Activated CD8-positive, alpha-beta memory T cell treated with anti-CD3 and anti-CD28 coated beads for 24 hours (primary cell): ENCODE data around the gene TRIP4.
"Not testable (repeated sequence)": the region's sequence is repeated elsewhere in the genome, so short reads cannot be mapped to it uniquely, and the experiment has no call there.

Source experiments
- DNase-seq: peaks from one replicate; pipeline ENCODE4 v3.0.0-alpha.2; 2020

TRIP4 gene

DNA sequence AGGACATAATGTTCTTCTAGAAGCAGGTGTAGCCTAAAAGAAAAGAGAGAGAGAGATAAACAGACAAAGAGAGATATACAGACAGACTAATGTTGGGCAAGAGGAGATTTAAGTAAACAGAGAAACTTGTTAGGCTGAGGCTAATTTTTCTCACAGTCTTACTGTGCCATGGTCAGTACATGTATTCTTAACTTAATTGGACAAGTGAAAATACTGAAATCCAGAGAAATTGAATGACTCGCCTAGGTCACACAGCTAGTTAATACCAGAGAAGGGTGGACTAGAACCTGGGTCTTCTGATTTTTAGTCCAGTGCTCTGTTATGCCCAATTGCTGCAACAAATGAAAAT lies 66.0 kb downstream of the TRIP4 start:
- no peak for DNase-seq

DNA sequence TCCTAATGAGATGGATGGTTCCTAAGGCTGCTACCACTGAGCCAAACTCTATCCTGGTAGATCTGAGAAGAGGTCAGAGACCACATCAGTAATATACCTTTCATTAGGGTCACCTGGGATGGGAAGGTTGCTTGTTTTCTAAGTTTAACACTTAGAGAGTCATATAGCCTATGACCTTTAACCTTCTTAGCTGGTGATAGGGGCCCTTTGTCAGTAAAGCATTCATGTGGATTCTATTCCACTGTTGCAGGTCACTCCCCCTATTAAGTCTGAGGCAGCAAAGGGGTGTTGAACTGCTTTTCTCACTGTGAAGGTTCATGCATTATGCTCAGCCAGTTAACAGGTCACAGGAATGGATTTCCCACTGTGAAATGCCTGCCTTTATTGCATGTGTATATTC lies 66.6 kb downstream of the TRIP4 start:
- no peak for DNase-seq

DNA sequence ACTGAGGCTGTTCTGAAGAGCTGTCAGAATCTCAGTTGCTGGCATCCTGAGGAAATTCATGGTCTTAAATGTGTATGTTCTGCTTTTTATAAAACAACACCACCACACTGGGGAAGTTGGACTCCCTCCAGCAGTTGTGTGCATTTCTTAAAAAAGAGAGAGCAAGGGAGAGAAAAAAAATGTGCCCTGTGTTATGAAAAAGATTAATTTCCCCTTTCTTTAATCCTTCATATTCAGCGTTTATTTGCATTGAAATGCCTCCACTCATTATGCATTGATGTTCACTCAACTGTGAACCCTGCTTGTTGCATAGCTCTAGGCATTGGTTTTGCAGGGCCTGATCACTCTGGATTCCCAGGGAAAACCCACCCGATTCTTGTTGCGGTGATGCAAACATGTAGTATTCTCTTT lies 68.3 kb downstream of the TRIP4 start:
- DNase-seq, result no peak

- no peak for DNase-seq
Observed at GRCh38 chr15:64456634-64457108, 69.0 kb downstream of the TRIP4 start.

- no peak for DNase-seq
Observed at GRCh38 chr15:64459066-64459781, 71.6 kb downstream of the TRIP4 start.

DNA sequence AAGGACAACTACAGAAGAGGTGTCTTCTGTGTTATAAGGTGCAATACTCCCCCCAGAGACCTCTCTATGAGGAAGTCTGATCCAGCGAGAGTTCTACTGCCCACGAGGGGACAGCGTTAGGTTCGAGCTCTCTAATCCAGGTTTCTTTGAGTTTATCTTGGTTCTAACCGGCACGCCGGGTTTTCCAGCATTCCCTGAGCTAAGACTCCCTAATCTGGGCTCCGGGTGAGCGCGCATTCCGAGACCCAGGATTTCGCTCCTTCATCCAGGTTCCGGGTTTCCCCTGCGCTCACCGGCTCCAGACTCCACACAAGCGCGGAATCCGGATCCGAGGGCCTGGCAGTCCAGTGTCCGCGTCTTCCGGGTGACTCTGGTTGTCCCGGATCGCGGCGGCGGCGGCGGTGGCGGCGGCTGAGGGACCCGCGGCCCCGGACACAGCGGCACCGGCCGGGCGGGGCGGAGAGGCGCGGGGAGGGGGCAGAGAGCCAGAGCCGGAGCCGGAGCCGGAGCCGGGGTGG lies 72.6 kb downstream of the TRIP4 start, which contains the start of gene ZNF609:
TSS of gene ZNF609 (plus strand) at position 373 of the 518 bp plus-strand sequence. CDS start 38,842 bp downstream, outside the sequence.
- peak; percentile 99 for DNase-seq

DNA sequence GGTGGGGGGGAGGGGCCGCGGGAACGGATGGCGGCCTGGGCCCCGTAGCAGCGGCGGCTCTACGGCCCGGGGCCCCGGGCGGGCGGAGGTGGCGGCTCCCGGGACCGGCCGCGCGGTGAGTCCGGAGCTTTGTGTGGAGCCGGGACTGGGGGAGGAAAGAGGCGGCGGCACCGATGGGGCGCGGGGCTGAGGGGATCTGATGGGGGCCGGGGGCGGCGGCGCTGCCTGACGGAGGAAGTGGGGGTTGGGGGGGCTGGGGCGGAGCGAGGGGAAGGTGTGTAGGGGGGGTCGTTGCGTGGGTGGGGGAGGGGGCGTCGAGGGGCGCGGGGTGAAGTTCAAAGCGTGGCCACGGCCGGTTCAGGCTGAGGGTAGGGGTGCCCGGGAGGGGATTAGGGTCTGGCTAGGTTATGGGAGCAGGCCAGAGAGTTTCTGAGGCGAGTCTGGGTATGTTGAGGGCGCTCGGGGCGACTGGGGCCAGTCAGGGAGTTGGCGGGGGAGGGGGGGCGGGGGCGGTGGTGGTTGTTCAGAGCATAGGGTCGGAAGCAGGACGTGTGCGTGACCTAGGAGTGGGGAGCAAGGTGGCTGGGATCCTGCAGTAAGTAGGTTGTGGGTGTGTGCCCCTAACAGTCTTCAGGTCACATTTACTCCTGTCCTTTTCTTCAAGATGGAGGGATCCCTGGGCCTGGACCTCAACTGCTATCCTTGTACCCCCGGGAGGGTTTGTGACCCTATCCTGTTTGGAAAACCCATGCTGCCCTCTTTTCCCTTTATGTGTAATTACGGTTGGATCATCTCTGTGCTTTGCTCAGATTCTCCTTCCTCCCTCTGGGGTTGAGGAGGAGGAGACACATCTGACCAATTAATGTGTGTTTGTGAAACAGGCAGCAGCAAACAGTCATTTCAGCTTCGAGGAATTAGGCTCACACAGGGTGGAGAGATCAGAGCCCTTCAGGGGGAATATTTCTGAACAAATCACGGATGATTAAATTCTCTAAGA lies 73.4 kb downstream of the TRIP4 start:
- peak; percentile 76 for DNase-seq

DNA sequence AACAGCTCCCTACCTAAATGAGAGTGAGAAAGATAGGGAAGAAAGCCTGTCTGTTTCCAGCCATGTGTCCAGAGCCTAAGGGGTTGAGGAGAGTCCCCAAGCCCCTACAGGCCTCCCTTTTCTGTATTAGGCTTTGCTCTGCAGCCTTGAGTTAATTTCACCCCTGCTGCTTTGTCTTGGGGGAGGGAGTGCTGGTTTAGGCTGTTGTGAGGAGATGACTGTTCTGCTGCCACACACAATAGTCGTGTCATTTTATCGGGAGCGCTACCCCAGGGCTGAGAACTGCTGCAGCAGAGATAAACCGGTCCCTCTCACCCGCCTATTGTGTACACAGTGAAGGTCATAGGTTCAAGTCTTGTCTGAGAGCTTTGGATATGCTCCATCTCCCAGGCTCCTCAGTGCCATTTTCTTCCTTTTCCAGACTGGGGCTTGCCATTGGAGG lies 74.1 kb downstream of the TRIP4 start:
- peak; percentile 68 for DNase-seq

DNA sequence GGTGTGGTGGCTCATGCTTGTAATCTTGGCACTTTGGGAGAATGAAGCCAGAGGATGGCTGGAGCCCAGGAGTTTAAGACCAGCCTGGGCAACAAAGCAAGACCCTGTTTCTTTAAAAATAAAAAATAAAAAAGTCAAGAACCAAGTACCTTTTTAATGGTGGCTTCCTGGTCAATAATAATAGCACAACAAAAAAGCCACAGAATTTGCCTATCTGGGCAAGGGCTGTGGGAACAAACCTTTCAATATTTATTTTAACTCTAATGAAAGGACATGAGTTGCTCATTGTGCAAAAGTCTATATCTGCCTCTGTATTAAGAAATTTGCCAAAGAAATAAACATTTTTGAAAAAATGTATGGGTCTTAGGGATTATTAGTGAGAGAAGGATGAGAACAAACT lies 74.9 kb downstream of the TRIP4 start:
- DNase-seq, result no peak

- no peak for DNase-seq
Observed at GRCh38 chr15:64464276-64465005, 76.8 kb downstream of the TRIP4 start.

GRCh38 chr15:64466408-64467141 lies 78.9 kb downstream of the TRIP4 start:
- no peak for DNase-seq

DNA sequence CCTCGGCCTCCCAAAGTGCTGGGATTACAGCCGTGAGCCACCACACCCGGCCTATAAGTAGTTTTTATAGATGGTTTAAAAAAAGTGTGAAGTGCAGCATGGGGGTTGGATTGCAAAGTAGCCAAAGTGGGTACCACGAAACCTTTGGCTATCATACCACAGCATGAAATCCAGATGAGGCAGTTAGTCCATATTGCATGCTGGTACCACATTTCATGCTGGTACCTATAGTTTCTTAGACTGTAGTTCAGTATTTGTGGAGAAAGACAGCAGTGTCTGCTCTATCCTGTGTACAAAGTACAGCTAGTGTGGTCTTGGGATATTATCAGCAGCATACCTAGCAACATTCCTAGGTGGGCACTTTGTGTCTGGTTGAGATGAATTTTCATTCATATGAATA lies 84.5 kb downstream of the TRIP4 start:
- no peak for DNase-seq

GRCh38 chr15:64474846-64475245 lies 87.2 kb downstream of the TRIP4 start:
- DNase-seq, result no peak

DNA sequence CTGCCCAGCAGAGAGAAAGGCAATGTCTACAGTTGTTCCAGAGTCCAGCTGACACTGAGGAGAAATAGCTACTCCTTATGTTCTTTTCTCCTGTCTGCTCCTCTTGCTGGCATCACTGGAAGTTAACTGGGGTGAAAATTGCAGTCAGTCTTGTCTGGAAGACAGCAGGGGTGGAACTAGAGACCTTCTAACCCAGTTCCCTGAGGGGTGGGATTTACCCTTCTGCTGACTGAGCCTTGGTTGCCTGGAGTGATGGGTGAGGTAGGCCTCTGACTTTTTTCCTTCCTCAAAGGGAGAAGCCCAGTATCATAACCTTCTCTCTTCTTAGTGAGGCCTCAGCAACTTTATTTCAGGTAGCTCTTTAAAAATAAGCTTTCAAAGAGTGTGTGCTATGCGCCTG lies 88.9 kb downstream of the TRIP4 start:
- DNase-seq, result no peak

DNA sequence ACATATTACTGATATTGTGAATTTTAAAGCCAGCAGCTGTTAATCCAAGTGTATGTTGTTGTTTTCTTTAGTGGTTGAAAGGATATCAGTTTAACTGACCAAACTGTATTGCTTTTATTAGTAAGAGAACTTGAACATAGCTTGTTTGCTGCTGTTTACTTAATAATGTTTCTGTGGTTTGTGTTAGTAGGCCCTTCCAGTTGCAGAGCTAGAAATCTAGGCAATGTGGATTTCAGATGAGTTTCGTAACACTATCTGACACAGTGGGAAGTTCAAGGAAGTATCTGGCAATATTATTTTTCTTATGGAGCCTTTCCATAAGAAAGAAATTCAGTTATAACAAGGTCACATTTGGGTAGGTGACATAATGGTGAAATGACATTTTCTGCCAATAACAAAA lies 91.2 kb downstream of the TRIP4 start:
- DNase-seq, result no peak

DNA sequence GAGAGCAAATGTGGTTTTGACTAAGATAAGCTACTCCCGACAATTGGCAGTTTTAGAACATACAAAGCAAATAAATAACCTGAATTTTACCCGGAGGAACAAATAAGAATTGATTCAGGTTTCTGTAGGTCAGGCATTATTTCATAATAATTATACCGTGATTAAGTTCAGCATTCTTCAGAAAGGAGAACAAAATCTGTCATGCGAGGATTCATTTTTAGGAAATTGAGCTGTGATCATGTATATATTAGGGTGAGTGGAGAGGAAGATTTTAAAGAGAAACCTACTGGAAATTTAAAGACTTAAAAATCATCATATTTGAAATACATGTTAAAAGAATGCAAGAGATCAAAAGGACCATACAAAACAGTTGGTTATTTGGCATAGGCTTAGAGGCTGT lies 93.3 kb downstream of the TRIP4 start:
- DNase-seq, result no peak

DNA sequence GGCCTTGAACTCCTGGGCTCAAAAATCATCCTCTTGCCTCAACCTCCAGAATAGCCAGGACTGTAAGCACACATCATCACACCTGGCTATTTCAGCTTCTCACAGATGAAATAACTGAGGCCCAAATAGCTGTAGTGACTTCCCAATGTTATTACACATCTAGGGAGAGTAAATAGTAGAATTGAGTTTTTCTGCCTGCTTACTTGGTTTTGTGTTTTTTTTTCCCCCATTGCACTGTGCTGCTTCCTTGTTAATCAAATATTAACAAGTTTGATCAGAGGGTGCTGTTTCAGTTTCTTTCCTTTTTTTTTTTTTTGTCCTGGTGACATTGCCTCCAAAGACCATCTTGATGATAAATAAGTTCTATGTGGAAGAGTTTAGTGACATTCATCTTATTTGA lies 96.1 kb downstream of the TRIP4 start:
- DNase-seq, result no peak

DNA sequence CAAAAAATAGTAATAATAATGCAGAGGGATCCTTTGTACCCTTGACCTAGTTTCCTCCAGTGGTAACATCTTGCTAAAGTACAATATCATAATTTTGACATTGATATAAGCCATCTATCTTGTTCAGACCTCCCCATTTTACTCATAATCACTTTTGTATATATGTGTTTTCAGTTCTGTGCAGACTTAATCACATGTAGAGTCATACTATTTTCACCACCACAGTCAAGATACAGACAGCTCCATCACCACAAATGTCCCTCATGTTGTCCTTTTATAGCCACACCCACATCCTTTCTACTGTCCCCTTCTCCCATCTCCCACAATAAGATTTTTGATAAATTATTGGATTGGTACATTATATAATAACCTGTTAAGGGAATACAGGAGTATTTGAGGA lies 98.2 kb downstream of the TRIP4 start:
- DNase-seq, result no peak

DNA sequence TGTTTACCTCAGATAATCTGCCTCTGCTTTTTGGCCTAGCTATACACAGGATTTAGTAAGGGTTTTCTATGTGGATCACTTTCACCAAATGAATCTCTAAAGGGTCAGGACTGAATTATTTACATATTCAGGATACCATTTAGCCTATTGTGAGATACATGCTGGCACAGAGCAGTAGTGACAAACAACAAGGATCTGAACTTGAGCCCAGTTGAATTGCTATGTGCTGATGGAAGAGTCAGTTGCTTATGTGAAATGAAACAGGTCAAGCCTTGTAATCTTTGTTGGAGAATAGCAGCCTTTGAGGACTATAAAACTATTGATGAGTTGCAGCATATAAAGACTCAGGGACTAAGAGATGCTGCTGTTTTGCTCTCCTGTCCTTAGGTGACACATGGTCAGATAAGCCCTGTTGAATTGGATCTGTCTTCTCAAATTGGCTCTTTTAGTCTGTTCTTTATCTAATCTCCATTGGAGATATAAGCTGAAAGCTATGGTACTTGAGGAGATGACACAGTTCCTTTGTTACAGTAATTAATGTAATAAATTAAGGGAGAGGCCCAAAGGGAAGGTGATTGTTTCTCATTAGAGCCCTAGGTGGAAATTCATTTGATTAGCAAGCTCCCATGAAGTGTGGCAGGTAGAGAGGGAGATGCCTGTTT lies 103.1 kb downstream of the TRIP4 start:
- no peak for DNase-seq

DNA sequence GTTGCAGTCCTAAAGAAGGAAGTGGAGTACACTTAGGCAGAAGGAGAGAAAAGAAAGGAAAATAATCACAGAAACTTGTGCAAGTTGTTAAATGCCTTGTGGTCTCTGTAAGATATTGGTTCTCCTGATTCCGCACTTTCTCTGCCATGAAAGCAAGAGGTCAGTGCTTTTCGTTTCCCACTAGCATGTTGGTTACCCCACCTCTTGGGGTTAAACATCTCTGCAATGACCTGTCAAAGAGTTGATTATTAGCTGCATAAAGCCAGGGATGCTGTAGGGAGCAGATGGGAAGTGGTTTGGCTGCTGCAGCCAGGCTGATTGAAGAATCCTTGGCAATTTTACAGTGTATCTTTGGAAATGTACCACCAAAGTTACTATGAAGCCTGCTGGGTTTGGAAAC lies 106.0 kb downstream of the TRIP4 start:
- no peak for DNase-seq

GRCh38 chr15:64495968-64496367 lies 108.3 kb downstream of the TRIP4 start:
- DNase-seq, result not testable (repeated sequence)
